A673 (cell line): ENCODE measurements around the gene ARHGEF9. TPM values are rescaled to one million over a fixed set of nuclear protein-coding genes. Genes with fewer than 3 reads are reported as not detected.

ENCODE experiments used
- BruUV-seq: library from RNA; stranded (reverse); fragments of 400-500 nt; replicated peaks from 2 replicates; lab custom pipeline; 2021; lab: Mats Ljungman, UMichigan
- CTCF ChIA-PET: fragments of 300-600 bp; sonication (Branson Sonifier 250); formaldehyde crosslinking; loops from one replicate; lab custom pipeline; 2022; ENCODE audit warnings: antibody characterized with exemption; lab: Charles Lee
- POLR2A ChIA-PET: fragments of 300-600 bp; sonication (Branson Sonifier 250); formaldehyde crosslinking; loops from one replicate; lab custom pipeline; 2022; ENCODE audit warnings: antibody characterized with exemption; ENCODE audit not compliant: low non-redundant PET; lab: Charles Lee
- DNase-seq: peaks from one replicate; pipeline ENCODE4 v3.0.0-alpha.2; 2015; ENCODE audit warnings: low spot score
- H3K27ac ChIP-seq: fragments of 200-600 bp; sonication (generic); 2 replicates; pipeline ENCODE4 v1.5.1; 2016; ENCODE audit warnings: mixed run types, low read depth, mild to moderate bottlenecking, mixed read lengths, antibody characterized with exemption, low read length; ENCODE audit not compliant: poor library complexity, severe bottlenecking
- H3K27me3 ChIP-seq: fragments of 200-600 bp; sonication (generic); replicated peaks from 2 replicates; pipeline ENCODE4 v1.6.1; 2017; ENCODE audit warnings: mixed run types, low read depth, mild to moderate bottlenecking, mixed read lengths, antibody characterized with exemption, low read length; ENCODE audit not compliant: insufficient read depth, poor library complexity
- H3K36me3 ChIP-seq: fragments of 200-600 bp; sonication (generic); 2 replicates; pipeline ENCODE4 v1.6.1; 2016; ENCODE audit warnings: mixed run types, mild to moderate bottlenecking, mixed read lengths, antibody characterized with exemption, low read length; ENCODE audit not compliant: insufficient read depth, poor library complexity, severe bottlenecking
- H3K4me1 ChIP-seq: fragments of 200-600 bp; sonication (generic); 2 replicates; pipeline ENCODE4 v1.6.1; 2017; ENCODE audit warnings: mixed run types, mild to moderate bottlenecking, mixed read lengths, antibody characterized with exemption, low read length; ENCODE audit not compliant: insufficient read depth, poor library complexity, severe bottlenecking
- H3K4me3 ChIP-seq: fragments of 200-600 bp; sonication (generic); 2 replicates; pipeline ENCODE4 v1.5.1; 2016; ENCODE audit warnings: low read depth, mixed run types, mild to moderate bottlenecking, mixed read lengths, low read length; ENCODE audit not compliant: poor library complexity, severe bottlenecking
- H3K9me3 ChIP-seq: fragments of 200-600 bp; sonication (generic); 2 replicates; pipeline ENCODE4 v1.6.1; 2016; ENCODE audit warnings: mixed run types, low read depth, mild to moderate bottlenecking, mixed read lengths, antibody characterized with exemption, low read length; ENCODE audit not compliant: poor library complexity, severe bottlenecking
- EZH2 ChIP-seq: fragments of 200-600 bp; sonication (generic); IDR thresholded peaks from 2 replicates; pipeline ENCODE4 v1.6.1; 2017; ENCODE audit warnings: borderline replicate concordance, low read depth, mild to moderate bottlenecking, mixed read lengths, antibody characterized with exemption, low read length; ENCODE audit not compliant: poor library complexity, severe bottlenecking
- intact Hi-C: fragments of 100-400 bp; cut with micrococcal nuclease; formaldehyde crosslinking; loops from one replicate; pipeline ENCODE4 v1.10.0; 2022; ENCODE audit not compliant: unreplicated experiment
- total RNA-seq: library from RNA; stranded (reverse); gene quantifications from 2 replicates; pipeline ENCODE4 v1.2.3, GENCODE V29; 2021
- TF ChIP-seq, protein P1 (sequence below): fragments of 300-800, 200-600 bp; sonication (generic); conservative IDR thresholded peaks from 2 replicates; pipeline ENCODE4 v1.5.1; 2017; ENCODE audit warnings: low read depth, mild to moderate bottlenecking, antibody characterized with exemption, low read length, moderate library complexity, mixed read lengths

ARHGEF9 gene
- total RNA-seq, 1 experiment from 2014 or later = 10.3 TPM

DNA sequence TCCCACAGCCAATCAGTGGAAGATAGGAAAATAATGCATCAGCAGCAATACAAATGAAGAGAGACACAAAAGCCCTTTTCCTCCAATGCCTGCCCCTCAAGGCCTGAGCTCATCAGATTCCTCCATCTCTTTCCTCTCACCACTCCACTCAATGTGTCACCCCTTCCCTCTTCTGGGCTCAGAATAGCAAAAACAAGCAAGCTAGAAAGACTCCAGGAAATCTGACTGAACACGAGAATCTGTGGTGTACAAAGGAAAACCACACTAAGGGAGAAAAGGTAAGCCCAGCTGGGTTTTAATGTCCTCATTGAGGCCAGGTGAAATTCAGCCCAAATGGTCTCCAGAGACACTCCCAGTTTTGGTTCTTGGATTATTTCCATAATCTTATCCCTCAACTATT, 46.3 kb downstream of the ARHGEF9 start:
- Histone ChIP-seq H3K27ac (no peak overlapping the region), H3K4me3 (no peak overlapping the region), H3K4me1 (no peaks in the 10 kb centered on the region), H3K36me3 (no peaks in the 10 kb centered on the region), H3K27me3 (no peaks in the 10 kb centered on the region), H3K9me3 (no peaks in the 10 kb centered on the region)
- POLR2A ChIA-PET = no interaction called here
- no peak for DNase-seq
- intact Hi-C loops = no loop called here
- BruUV-seq = no TSS peak
- CTCF ChIA-PET = no interaction called here
- TF ChIP-seq, protein P1, sequence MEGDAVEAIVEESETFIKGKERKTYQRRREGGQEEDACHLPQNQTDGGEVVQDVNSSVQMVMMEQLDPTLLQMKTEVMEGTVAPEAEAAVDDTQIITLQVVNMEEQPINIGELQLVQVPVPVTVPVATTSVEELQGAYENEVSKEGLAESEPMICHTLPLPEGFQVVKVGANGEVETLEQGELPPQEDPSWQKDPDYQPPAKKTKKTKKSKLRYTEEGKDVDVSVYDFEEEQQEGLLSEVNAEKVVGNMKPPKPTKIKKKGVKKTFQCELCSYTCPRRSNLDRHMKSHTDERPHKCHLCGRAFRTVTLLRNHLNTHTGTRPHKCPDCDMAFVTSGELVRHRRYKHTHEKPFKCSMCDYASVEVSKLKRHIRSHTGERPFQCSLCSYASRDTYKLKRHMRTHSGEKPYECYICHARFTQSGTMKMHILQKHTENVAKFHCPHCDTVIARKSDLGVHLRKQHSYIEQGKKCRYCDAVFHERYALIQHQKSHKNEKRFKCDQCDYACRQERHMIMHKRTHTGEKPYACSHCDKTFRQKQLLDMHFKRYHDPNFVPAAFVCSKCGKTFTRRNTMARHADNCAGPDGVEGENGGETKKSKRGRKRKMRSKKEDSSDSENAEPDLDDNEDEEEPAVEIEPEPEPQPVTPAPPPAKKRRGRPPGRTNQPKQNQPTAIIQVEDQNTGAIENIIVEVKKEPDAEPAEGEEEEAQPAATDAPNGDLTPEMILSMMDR = no peak
- no peak for TF ChIP-seq EZH2

DNA sequence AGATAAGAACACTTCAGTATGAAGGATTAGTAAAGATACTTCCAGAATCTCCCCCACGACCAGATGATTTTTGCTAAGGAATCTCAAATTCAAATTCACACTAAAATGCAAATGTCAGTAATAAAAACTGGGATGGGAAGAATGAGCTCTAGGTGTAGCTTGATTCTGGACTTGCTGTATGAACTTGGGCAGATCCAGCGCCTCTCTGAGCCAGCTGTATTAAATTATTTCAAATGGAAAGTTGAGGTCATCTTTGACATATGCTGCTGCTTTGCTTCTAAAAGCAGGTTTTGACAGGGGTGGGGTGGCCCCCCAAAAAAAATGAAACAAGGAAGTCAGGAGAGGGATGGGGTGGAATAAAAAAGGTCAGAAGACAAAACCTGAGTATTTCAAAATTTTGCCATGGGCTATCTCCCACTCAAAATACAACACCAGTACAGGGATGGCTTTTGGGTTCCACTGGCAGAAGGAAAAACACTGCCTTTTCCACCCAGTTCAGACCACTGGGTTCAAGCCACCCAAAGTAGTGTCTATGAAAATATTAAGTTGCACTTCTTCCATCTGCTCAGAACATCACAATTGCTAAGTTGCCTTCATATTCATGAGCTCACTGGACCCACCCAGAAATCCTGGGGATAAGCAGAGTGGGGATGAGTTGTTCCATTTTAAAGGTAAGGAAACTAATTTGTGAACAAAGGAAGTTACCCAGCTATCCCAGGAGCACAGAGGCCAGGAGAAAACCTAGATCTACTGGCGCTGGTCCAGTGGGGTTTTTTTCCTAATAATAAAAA, 47.7 kb downstream of the ARHGEF9 start:
- POLR2A ChIA-PET = no interaction called here
- Histone ChIP-seq H3K4me1 (no peaks in the 10 kb centered on the region), H3K27me3 (no peaks in the 10 kb centered on the region), H3K36me3 (no peaks in the 10 kb centered on the region), H3K9me3 (no peaks in the 10 kb centered on the region), H3K27ac (no peak overlapping the region), H3K4me3 (no peak overlapping the region)
- no peak for TF ChIP-seq EZH2
- TF ChIP-seq, protein P1 = no peak
- no TSS peak for BruUV-seq
- DNase-seq = no peak
- intact Hi-C loops = no loop called here
- CTCF ChIA-PET = no interaction called here

DNA sequence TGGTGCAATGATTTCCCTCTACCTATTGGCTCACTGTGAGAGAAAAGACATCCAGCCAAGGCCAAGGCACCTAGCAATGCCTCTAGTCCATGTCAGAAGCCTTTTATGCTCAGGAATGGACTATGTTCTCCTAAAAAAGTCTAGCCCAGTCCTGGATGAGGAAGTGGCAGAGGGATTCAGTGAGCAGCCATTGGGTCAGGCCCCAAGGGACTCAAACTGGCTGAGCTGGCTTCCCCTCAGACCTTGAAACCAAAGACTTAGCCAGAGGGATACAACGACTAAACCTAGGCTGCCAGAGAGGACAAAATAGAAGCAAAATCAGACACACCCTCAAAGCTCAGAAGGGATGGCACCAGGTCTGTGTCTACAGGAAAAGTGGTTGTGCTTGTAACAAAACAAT, 49.1 kb downstream of the ARHGEF9 start:
- Histone ChIP-seq H3K4me3 (no peak overlapping the region), H3K36me3 (no peaks in the 10 kb centered on the region), H3K9me3 (no peaks in the 10 kb centered on the region), H3K27me3 (no peaks in the 10 kb centered on the region), H3K27ac (no peak overlapping the region), H3K4me1 (no peaks in the 10 kb centered on the region)
- intact Hi-C loops = no loop called here
- no peak for DNase-seq
- no TSS peak for BruUV-seq
- POLR2A ChIA-PET = no interaction called here
- CTCF ChIA-PET = no interaction called here
- TF ChIP-seq, protein P1 = no peak
- TF ChIP-seq EZH2 = no peak
